GM18511 (cell line): ENCODE data around the gene GIN1.
"Not testable (repeated sequence)": the region's sequence is repeated elsewhere in the genome, so short reads cannot be mapped to it uniquely, and the experiment has no call there.

Source experiments
- ATAC-seq: cut with Tn5 transposase; IDR thresholded peaks from one replicate; pipeline ENCODE4 v1.9.1; 2021; ENCODE audit warnings: mild to moderate bottlenecking, moderate library complexity; ENCODE audit not compliant: unreplicated experiment

The GIN1 gene

DNA sequence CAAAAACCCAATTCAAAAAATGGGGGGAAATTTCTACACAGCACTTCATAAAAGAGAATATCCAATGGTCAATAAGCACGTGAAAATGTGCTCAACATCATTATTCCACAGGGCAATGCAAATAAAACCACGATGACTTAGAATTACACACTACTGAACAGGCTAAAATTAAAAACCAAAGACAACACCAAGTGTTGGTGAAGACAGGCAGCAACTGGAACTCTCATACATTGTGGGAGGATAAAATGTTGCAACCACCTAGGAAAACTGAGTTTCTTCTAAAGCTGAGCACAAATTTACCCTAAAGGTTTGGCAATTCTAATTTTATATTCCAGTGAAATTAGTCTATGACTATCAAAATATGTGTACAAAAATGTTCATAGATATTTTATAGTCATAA is 9.5 kb downstream of the GIN1 start:
- ATAC-seq: no peak

DNA sequence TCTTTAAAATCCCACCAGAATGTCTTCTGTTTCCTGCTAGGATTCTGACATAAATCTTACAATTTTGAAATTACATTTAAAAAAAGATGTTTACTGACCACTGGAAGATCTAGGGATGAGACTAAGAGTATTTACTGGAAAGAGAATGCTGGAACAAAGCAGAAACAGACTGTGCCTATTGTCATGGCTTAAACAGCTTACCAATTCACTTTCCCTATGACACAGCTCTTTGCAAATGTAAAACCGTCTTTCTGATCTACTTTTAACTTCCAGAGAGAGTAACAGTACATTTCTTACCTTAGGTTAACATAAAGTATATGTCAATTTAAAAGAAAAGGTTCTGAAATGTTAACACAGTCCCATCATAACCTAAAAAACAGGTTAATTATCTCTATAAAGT is 10.7 kb downstream of the GIN1 start:
- ATAC-seq: no peak

DNA sequence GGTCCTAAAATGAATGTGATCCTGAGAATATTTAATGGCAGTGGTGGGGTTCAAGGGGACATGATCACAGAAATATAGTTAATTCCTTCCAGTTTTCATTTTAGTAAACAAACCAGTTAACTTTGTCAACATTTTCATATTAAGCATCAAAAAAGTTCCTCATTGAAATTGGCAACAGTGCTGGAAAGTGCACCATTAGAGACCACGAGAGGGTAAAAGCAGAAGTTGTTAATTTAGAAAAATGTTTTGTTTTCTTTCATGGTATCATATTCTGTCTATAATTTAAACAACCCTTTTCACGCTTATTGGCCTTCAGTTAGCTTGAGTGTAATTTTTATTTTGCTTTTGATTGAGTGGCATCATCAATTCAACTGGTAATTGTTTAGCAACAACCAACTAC is 11.9 kb downstream of the GIN1 start:
- ATAC-seq: no peak

DNA sequence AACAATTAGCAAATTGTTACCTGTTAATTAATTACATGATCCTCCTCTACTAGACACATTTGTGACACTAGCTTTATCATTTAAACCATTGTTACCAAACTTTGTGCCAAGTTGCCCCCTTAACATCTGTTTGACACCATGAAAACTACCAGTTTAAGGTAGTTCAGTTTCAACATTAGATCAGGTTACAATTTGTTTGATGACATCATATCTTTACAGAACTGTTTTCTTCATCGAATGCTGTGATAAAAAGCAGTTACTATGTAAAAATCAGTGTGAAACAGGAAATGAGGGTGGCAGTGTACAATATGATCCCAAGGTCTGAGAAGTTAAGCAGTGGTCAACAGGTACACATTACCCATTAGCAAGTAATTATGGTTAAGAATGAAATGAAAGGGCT is 17.7 kb downstream of the GIN1 start:
- no peak for ATAC-seq

DNA sequence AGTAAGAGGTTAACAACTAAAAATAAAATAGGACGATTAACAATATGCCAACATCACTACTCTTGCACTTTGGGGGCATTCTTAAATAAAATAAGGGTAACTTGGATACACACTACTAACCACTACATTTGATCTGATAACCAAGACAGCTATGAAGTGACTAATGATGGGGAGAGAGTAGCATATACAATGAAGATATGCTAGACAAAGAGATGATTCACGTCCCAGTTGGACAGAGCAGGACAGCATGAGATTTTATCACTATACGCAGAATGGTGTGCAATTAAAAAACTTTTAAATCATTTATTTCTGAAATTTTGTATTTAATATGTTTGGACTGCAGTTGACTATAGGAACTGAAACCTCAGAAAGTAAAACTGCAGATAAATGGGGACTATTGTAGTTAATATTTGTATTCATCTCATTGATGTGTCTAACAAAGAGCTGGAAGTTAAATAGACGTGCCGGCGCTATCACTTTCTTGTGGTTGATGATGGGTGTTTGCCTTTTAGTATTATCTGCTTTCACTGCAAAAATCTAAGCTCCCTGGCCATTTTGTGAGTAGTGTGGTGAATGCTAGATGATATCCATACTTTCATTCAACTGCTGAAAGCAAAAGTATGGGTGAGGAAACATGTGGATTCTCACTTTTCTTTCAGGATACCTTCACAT is 18.7 kb downstream of the GIN1 start:
- ATAC-seq: no peak

DNA sequence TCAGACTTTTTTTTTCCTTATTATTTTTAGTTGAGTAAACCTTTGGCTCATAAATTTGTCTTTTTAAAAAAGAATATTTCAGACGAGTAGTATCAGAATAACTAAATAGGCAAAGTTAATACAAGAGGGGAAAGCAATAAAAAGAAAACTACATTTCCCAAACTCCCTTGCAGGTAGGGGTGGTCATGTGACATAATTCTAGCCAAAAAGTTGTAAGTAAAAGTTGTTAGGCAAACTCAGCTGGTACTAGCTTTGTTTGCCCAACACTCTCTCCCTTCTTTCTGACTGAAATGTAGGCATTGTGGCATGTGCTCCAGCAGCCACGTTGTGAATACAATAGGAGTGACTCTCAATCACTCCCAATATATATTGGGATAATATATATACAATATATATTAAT is 20.9 kb downstream of the GIN1 start:
- ATAC-seq: no peak

DNA sequence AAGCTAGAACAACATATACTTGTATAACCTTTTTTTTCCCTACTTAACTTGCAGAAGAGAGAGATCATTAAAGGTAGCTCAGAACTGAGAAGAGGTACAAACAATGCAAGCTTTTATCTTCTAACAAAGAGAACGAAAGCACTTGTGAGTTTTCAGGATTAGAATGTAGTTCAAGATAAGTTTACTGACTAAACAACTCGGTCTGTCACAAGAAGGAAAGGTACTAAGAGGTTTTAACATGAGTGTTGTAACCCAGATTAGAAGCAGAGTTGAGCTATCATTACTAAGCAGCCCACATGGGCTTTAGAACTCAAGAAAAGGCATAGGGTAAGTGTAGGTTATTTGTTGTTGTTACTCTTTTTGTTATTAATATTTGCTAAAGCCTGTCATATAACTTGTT is 25.2 kb downstream of the GIN1 start:
- ATAC-seq: no peak

DNA sequence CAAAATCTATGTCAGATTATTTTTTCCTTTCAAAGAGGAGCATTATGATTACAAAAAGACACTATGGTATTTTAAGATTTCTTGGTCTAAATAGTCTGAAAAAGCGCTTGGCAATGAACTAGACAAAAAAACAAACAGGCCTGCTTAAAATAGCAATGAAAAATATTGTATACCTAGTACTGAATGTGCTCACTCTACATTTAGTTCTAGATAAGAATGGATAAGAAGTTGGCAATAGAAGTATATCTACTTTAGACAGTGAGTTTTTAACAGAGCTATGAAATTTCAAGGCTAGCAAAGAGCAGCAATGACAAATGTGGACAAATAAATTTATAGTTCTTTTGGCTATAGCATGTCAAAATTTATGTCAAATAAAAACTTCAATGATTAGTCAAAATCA is 26.2 kb downstream of the GIN1 start:
- no peak for ATAC-seq

DNA sequence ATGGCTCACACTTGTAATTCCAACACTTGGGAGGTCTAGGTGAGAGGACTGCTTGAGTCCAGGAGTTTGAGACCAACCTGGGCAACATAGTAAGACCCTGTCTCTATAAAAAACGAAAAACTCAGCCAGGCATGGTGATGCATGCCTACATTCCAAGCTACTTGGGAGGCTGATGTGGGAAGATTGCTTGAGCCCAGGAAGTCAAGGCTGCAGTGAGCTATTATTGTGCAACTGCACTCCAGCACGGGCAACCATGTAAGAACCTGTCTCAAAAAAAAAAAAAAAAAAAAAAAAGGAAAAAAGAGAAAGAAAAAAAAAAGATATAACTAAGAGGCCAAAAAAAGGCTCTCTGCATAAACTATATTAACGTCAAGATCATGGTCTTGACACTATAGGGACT is 27.3 kb downstream of the GIN1 start:
- no peak for ATAC-seq

DNA sequence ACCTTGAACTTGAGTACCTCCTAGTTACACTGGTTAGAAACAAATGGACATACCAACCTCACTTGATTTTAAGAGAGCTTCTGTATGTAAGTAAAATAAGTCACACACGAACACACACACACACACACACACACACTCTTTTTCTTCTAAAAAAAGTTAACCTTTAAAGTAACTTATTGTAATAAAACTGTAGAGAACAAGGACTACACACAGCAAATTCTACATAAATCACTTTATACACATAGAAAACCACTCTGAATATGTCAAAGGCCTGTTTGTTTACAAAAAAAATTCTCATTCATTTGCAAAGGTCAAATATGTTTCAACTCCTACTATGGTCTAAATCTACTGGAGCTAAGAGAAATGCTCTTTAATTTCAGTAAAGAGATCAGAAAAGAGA is 29.1 kb downstream of the GIN1 start:
- ATAC-seq: no peak

DNA sequence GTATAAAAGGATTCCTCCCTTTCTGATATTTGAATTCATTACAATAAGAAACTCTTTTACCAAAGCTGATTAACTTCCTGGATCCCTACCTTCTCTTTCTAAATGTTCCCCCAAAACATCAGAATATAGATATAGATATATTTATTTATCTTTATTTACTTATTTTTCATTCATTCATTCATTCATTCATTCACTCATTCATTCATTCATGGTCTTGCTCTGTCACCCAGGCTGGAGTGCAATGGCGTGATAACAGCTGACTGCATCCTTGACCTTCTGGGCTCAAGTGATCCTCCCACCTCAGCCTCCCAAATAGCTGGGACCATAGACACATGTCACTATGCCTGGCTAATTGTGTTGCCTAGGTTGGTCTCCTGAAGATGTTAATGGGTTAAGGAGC is 30.7 kb downstream of the GIN1 start:
- no peak for ATAC-seq

DNA sequence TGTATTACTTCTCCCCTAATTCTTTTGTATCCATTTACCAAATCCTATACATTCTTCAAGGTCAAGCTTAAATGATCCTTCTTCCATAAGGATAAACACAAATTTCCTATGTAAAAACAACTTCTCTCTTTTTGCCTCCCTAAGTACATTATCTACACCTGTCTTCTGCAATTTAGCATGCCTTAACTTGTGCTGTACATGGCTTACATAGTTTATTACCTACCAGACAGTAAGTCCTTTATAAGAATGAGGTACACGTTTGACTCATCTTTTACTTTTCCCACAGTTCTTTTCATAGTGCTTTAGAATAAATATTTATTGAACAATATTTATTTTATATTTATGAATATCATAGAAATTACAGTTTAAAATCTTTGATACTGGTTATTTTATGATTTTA is 33.4 kb downstream of the GIN1 start:
- no peak for ATAC-seq

DNA sequence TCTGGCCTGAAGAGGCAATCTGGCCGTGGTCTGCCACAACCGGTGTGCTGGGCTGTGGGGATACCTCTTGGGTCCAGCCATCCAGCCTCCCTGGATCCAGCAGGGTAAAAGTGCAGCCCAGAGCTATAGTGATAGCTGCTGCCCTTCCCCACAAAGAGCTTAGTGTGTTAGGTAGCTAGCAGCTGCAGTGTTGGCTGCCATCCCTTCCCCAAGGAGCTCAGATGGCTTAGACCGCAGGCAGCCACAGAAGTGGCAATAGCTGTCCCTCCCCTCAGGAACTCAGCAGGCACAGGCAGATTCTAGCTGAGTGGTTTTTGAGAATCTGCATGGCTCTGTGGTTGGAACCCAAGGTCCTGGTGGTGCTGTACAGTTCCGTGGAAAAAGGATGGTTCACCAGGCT is 40.1 kb downstream of the GIN1 start:
- no peak for ATAC-seq

DNA sequence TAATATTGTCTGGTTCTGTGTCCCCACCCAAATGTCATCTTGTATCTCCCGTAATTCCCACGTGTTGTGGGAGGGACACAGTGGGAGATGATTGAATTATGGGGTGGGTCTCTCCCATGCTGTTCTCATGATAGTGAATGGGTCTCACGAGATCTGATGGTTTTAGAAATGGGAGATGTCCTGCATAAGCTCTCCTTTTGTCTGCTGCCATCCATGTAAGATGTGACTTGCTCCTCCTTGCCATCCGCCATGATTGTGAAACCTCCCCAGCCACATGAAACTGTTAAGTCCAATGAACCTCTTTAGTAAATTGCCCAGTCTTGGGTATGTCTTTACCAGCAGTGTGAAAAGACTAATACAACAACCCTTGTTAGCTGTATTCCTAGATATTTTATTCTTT is 44.5 kb downstream of the GIN1 start:
- no peak for ATAC-seq

DNA sequence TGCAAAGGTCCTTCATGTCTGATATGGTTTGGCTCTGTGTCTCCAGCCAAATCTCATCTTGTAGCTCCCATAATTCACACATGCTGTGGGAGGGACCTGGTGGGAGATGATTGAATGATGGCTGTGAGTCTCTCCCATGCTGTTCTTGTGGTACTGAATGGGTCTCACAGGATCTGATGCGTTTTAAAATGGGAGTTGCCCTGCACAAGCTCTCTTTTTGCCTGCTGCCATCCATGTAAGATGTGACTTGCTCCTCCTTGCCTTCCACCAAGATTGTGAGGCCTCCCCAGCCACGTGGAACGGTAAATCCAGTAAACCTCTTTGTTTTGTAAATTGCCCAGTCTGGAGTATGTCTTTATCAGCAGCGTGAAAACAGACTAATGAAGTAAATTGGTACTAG is 46.4 kb downstream of the GIN1 start:
- ATAC-seq: not testable (repeated sequence)

DNA sequence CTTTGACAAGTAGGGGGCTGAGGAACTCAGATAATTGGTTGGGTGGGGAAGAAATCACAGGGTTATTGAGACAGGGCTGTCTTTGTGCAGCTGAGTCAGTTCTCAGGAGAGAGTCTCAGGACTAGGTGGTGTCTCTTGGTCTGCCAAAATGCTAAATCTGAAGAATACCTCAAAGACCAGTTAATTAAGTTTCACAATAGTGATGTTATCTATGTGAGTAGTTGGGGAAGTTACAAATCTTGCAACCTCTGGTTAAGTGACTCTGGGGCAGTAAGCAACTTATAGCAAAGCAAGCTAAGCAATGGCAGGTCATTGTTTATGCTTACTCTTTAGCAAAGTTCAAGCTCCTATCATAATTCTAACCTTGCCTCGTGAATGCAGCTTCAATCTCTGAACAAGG is 53.6 kb downstream of the GIN1 start:
- ATAC-seq: no peak

DNA sequence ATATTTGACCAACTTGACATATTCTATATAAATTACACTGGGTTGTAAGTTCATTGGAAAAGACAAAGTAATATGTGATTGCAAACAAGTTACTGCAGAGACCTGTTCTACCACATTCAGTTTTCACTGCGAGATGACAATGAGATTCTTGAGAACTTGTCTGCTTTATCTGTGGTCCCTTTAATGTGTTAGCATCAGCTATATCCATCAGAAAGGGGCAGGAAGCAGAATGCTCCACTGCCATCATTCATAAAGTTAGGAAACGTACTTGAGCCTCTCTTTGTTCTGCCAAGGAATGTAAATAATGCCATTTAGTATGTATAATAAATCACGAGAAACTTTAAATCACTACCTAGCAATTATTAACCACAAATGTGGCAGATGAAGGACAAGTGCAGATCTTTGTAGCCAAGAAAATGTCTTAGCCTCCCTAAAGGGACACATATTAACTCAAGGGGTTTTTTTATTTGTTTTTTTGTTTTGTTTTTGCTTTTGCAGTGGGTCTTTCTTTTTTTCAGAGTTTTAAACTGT is 59.4 kb downstream of the GIN1 start:
- ATAC-seq: no peak

DNA sequence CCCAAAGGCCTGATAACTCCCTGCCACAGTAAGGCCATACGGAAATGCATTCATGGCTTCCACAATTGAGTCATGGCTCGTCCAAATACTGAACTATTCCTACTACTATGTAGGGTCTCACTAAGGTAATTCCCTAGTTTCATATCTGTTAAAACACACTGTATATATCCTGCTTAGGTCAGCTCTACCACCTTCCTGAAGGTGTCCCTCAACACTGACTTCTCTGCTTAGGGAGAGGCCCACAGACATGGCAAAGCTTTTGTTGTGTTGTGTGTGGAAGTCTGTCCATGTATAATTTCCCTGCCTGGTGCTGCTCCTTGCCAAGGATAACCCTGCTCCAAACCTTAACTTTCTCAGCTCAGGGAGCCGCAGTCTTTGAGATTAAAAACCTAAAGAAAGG is 60.4 kb downstream of the GIN1 start:
- no peak for ATAC-seq

DNA sequence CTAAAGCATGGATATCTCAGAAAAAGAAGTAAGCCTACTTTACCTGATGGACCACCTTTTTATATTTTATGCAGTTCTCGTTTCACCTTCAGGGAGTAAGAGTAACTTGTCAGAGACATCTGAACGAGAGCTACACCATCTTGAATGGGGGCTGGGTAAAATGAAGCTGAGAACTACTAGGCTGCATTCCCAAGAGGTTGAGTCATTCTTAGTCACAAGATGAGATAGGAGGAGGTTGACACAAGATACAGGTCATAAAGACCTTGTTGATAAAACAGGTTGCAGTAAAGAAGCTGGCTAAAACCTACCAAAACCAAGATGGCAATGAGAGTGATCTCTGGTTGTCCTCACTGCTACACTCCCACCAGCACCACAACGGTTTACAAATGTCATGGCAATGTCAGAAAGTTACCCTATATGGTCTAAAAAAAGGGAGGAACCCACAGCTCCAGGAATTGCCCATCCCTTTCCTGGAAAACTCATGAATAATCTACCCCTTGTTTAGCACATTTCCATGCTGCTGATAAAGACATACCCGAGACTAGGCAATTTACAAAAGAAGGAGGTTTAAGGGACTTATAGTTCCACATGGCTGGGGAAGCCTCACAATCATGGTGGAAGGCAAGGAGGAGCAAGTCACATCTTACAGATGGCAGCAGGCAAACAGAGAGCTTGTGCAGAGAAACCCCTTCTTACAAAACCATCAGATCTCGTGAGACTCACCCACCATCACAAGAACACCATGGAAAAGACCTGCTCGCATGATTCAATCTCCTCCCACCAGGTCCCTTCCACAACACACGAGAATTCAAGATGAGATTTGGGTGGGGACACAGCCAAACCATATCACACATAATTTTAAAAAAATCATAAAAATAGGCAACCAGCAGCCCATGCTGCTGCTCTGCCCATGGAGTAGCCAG is 62.5 kb downstream of the GIN1 start:
- no peak for ATAC-seq

DNA sequence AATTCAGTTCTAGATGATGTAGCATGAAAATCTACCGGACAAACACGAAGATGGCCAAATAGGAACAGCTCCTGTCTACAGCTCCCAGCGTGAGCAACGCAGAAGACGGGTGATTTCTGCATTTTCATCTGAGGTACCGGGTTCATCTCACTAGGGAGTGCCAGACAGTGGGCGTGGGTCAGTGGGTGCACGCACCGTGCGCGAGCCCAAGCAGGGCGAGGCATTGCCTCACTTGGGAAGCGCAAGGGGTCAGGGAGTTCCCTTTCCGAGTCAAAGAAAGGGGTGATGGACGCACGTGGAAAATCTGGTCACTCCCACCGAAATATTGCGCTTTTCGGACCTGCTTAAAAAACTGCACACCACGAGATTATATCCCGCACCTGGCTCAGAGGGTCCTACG is 73.2 kb downstream of the GIN1 start:
- ATAC-seq: not testable (repeated sequence)

DNA sequence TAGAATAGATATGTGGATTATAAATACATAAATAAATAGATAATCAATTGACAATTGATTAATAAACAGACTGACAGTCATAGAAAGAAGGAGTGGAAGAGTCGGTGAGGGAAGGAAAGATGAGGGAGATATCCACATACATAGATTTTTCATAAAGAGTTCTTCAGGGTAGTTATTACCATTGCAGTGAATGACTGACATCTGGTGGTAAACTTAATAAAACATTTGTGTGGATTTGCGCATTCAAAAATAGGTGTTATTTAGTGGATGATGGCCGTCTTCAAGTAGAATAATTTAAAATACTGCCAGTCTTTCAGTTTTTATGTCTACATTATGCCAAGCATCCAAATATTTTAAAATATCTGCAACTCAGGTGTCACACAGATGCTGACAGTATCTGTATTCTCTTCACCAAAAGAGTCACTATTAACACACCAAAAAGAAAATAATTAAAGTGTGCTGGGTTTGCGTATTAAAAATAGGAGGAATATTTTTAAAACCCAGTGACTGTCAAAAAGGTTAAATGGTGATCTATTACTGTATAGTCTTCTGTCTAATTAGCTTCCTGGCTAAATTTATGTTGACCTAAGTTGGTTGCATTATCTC is 78.8 kb downstream of the GIN1 start:
- ATAC-seq: no peak
